GM12891 (cell line): ENCODE measurements around the gene TAF1A.
"Not testable (repeated sequence)": the region's sequence is repeated elsewhere in the genome, so short reads cannot be mapped to it uniquely, and the experiment has no call there.

Experiments used
- PAX5 ChIP-seq: IDR thresholded peaks from 2 replicates; pipeline ENCODE4 v1.6.1; 2011; ENCODE audit warnings: low read length, moderate library complexity, mild to moderate bottlenecking; ENCODE audit not compliant: insufficient read depth, severe bottlenecking
- POLR2A ChIP-seq: IDR thresholded peaks from 2 replicates; pipeline ENCODE4 v1.6.1; 2011; ENCODE audit warnings: low read depth, low read length, control low read depth
- POLR2AphosphoS5 ChIP-seq: IDR thresholded peaks from 2 replicates; pipeline ENCODE4 v1.6.1; 2011; ENCODE audit warnings: low read depth, low read length, control low read depth
- SPI1 ChIP-seq: IDR thresholded peaks from 2 replicates; pipeline ENCODE4 v1.6.1; 2011; ENCODE audit warnings: low read depth, low read length, control low read depth
- TAF1 ChIP-seq: IDR thresholded peaks from 2 replicates; pipeline ENCODE4 v1.6.1; 2011; ENCODE audit warnings: low read depth, low read length, control low read depth

DNA sequence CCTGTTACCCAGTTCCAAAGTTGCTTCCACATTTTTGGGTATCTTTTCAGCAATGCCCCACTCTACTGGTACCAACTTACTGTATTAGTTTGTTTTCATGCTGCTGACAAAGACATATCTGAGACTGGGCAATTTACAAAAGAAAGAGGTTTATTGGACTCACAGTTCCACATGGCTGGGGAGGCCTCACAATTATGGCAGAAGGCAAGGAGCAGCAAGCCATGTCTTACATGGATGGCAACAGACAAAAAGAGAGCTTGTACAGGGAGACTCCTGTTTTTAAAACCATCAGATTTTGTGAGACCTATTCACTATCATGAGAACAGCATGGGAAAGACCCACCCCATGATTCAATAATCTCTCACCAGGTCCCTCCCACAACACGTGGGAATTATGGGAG, 19.4 kb upstream of the TAF1A start:
- not testable (repeated sequence) for TF ChIP-seq POLR2AphosphoS5, TAF1, POLR2A, SPI1, PAX5
